GM13977 (cell line): ENCODE results near the gene FEM1C.

Experiments
- DNase-seq: peaks from one replicate; pipeline ENCODE4 v3.0.0; 2012; ENCODE audit warnings: low spot score
- in situ Hi-C: fragments of 300-500 bp; cut with MboI; formaldehyde crosslinking; loops from one replicate; pipeline ENCODE4 v1.12.0; 2022; ENCODE audit warnings: low sequenced_read_pairs, low pct_unique_long_range_greater_than_20kb, mixed read lengths, inconsistent platforms; ENCODE audit not compliant: unreplicated experiment
- TF ChIP-seq, protein P1 (sequence below): IDR thresholded peaks from 2 replicates; pipeline ENCODE4 v1.5.1; 2012; ENCODE audit warnings: mild to moderate bottlenecking, control low read depth; ENCODE audit not compliant: insufficient read depth; ENCODE audit errors: extremely low read depth, missing control alignments

FEM1C gene

DNA sequence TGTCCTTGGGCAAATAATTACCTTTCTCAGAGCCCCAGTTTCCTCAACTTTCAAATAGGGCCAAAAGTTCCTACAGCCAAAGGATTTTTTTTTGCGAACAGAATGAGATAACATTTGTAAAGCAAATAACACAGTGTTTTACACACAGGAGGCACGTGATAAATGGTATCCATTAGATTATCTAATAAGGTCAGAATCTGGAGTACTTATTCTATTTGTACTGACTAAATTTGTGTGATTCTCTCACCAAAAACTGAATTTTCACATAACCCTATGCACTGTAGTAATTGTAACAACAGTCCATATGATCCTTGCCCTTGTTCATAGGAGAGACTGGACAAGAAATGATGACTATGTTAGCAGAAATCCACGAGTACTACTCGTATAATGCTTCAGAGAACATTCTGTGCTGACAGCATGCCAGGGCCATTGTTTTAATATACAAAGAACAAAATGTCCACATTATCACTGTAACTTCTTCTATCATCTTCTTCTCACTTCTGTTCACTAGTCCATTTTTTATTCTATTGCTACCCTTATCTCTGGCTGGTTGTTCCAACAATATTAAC is 13.9 kb upstream of the FEM1C start:
- DNase-seq, result no peak
- in situ Hi-C loops, result no loop called here
- TF ChIP-seq, protein P1, sequence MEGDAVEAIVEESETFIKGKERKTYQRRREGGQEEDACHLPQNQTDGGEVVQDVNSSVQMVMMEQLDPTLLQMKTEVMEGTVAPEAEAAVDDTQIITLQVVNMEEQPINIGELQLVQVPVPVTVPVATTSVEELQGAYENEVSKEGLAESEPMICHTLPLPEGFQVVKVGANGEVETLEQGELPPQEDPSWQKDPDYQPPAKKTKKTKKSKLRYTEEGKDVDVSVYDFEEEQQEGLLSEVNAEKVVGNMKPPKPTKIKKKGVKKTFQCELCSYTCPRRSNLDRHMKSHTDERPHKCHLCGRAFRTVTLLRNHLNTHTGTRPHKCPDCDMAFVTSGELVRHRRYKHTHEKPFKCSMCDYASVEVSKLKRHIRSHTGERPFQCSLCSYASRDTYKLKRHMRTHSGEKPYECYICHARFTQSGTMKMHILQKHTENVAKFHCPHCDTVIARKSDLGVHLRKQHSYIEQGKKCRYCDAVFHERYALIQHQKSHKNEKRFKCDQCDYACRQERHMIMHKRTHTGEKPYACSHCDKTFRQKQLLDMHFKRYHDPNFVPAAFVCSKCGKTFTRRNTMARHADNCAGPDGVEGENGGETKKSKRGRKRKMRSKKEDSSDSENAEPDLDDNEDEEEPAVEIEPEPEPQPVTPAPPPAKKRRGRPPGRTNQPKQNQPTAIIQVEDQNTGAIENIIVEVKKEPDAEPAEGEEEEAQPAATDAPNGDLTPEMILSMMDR, result no peak

DNA sequence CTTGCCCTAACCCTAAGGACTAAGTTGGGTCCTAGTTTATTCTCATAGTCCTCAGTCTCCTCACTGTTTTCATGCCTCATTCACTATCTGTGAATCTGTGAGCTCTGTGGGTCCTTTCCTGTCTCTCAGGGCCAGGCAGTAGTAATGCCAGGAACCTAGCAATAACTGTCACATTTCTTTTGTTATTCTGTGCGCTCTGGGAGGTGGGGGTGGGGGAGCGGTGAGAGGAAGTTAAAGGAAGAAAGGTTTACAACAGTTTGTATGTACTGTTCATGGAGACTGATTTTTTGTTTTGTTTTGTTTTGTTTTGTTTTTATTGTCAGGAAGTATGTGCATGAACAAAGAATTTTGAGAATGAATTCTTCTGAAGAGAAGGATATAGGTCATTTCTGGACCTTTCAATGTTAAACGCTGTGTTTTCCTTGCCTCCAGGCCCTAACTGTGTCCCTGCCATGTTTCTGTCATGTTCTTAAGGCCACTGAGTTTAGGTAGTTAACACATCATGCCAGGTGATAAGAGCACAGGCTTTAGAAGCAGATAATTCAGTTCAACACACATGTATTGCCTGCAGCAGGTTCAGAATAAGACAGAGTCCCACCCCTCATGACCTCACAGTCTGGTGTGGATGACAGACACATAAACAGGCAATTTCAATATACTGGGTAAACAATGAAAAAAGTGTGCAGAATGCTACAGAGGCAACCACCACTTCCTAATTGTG is 13.3 kb upstream of the FEM1C start:
- in situ Hi-C loops, result no loop called here
- no peak for DNase-seq
- TF ChIP-seq, protein P1, result no peak

DNA sequence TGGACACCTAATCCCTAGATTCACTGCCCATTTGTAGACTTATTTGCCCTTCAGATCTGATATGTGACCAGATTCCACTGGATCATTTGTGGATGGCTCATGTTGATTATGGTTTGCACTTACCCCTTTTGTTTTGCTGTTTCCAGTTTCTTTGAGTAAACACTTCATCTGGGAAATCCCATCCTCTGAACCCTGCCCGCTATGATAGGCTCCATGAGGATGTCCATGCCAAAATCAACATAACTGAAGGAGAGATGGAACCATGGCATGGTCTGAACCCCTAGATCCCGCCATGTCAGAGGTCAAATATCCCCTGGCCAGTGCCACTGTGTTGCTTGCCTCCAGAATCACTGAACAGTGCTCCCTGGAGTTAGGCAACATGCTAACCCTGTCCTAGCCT is 11.7 kb upstream of the FEM1C start:
- no peak for DNase-seq
- in situ Hi-C loops, result no loop called here
- TF ChIP-seq, protein P1, result no peak

GRCh38 chr5:115555084-115555633 is 10.6 kb upstream of the FEM1C start:
- in situ Hi-C loops, result no loop called here
- no peak for DNase-seq
- TF ChIP-seq, protein P1, result no peak

- TF ChIP-seq, protein P1, result no peak
These were observed 8.5 kb upstream of the FEM1C start for GRCh38 chr5:115553082-115553481.

DNA sequence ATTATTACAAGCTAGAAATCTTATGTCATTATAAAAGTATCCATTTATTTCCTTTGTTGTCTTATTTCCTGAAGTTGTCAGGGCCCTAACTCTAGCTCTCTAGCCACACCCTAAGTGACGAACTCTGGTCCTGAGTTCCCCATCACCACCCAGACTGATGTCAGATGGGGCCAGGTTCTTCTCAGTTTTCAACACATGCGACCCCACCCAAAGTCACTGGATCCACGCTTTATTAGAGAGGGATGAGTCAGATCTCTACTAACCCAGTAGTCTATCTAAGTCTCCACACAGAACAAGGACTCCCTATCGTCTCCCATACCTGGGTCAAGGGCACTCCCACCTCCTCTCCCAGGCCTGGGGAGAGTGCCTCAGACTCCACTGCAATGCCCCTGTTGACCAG is 6.8 kb upstream of the FEM1C start:
- in situ Hi-C loops, result no loop called here
- DNase-seq, result no peak

More at GRCh38 chr5:115553082-115553481, 8.5 kb upstream of the FEM1C start:
- in situ Hi-C loops, result no loop called here
- DNase-seq, result no peak

More for the DNA sequence above, 6.8 kb upstream of the FEM1C start:
- TF ChIP-seq, protein P1, result no peak
